A549 (cell line): ENCODE data around the gene LEKR1. TPM values are rescaled to one million over a fixed set of nuclear protein-coding genes. Genes with fewer than 3 reads are reported as not detected.

Experiments
- ATAC-seq, 2 experiments: fragments of 200-7000 bp in 1 of 2; fragments of >200 bp in 1 of 2; cut with Nextera tagmentation in 1 of 2; cut with Tn5 transposase in 1 of 2; 3 replicates each; pipeline versions ENCODE4 v1.8.0 to v1.9.1; 2018 to 2020; ENCODE audit warnings: mild to moderate bottlenecking in 1 of 2, moderate library complexity in 1 of 2
- CTCF ChIA-PET: fragments of 300-600 bp; sonication (Branson Sonifier 250); formaldehyde crosslinking; extraction: SDS; loops from one replicate; lab custom pipeline; 2021; ENCODE audit warnings: antibody characterized with exemption, inconsistent platforms; lab: Yijun Ruan, JAX
- POLR2A ChIA-PET: fragments of 350-600 bp; formaldehyde crosslinking; extraction: SDS; loops from one replicate; lab custom pipeline; 2021; ENCODE audit warnings: antibody characterized with exemption, inconsistent platforms; lab: Yijun Ruan, JAX
- DNase-seq, 2 experiments: peaks; one replicate each; pipeline versions ENCODE4 v3.0.0 to v3.0.0-alpha.2; 2011 to 2016; ENCODE audit warnings: low read depth in 1 of 2, low spot score in 1 of 2
- FAIRE-seq: peaks from 2 replicates; lab custom pipeline; 2011; peaks lifted over from hg19 to GRCh38; lab: Jason Lieb, UNC
- H3K27ac ChIP-seq, 2 experiments: fragments of >200 bp; sonication (Bioruptor Twin); formaldehyde crosslinking; 3 replicates each; pipeline ENCODE4 v1.5.1; 2016 to 2017
- H3K4me1 ChIP-seq: fragments of >200 bp; sonication (Bioruptor Twin); formaldehyde crosslinking; 3 replicates; pipeline ENCODE4 v1.6.1; 2016
- H3K4me2 ChIP-seq: fragments of >200 bp; sonication (Bioruptor Twin); formaldehyde crosslinking; 3 replicates; pipeline ENCODE4 v1.6.1; 2016
- H3K4me3 ChIP-seq: fragments of >200 bp; sonication (Bioruptor Twin); formaldehyde crosslinking; 3 replicates; pipeline ENCODE4 v1.5.1; 2016
- H3K9me3 ChIP-seq: fragments of >200 bp; sonication (Bioruptor Twin); formaldehyde crosslinking; 3 replicates; pipeline ENCODE4 v1.6.1; 2016
- CEBPB ChIP-seq, 2 experiments: fragments of >200 bp in 1 of 2; sonication (Bioruptor Twin) in 1 of 2; formaldehyde crosslinking in 1 of 2; IDR thresholded peaks; 2 replicates each; pipeline ENCODE4 v1.6.1; 2012 to 2016
- EHF ChIP-seq: fragments of 250-450 bp; sonication (Bioruptor Pico); IDR thresholded peaks from 2 replicates; pipeline ENCODE4 v1.5.0; 2020; ENCODE audit warnings: mild to moderate bottlenecking
- GATA3 ChIP-seq: IDR thresholded peaks from 2 replicates; pipeline ENCODE4 v1.6.1; 2012; ENCODE audit warnings: borderline replicate concordance
- HOXA7 ChIP-seq: fragments of 250-450 bp; sonication (Bioruptor Pico); IDR thresholded peaks from 2 replicates; pipeline ENCODE4 v1.5.0; 2020; ENCODE audit warnings: mild to moderate bottlenecking, moderate library complexity
- HOXB13 ChIP-seq: fragments of 250-450 bp; sonication (Bioruptor Pico); IDR thresholded peaks from 2 replicates; pipeline ENCODE4 v1.5.0; 2020; ENCODE audit warnings: low read depth, mild to moderate bottlenecking, moderate library complexity
- HOXB5 ChIP-seq: fragments of 250-450 bp; sonication (Bioruptor Pico); IDR thresholded peaks from 2 replicates; pipeline ENCODE4 v1.5.0; 2020; ENCODE audit warnings: mild to moderate bottlenecking, moderate library complexity
- JUN ChIP-seq, 2 experiments: fragments of >200 bp; sonication (Bioruptor Twin); formaldehyde crosslinking; IDR thresholded peaks; 2 replicates in 1 of 2; 3 replicates in 1 of 2; pipeline ENCODE4 v1.6.1; 2016 to 2017
- MAZ ChIP-seq: fragments of 150-350 bp; IDR thresholded peaks from 2 replicates; pipeline ENCODE4 v1.6.1; 2014; ENCODE audit warnings: antibody characterized with exemption, low read depth, low read length, borderline replicate concordance
- NPAS2 ChIP-seq: fragments of 250-450 bp; sonication (Bioruptor Pico); IDR thresholded peaks from 2 replicates; pipeline ENCODE4 v1.8.0; 2022; ENCODE audit warnings: mild to moderate bottlenecking, moderate library complexity, borderline replicate concordance
- POLR2AphosphoS2 ChIP-seq: conservative IDR thresholded peaks from 2 replicates; pipeline ENCODE4 v1.6.1; 2012; ENCODE audit warnings: low read length, improper control_type of control experiment, inconsistent platforms
- ZC3H11A ChIP-seq: fragments of 450-650 bp; IDR thresholded peaks from 2 replicates; pipeline ENCODE4 v1.6.1; 2014; ENCODE audit warnings: antibody characterized with exemption, mild to moderate bottlenecking
- ZFP36 ChIP-seq: fragments of 450-650 bp; IDR thresholded peaks from 2 replicates; pipeline ENCODE4 v1.6.1; 2014; ENCODE audit warnings: borderline replicate concordance; ENCODE audit not compliant: partially characterized antibody
- WGBS: methylation state at CpG from one replicate; pipeline ENCODE4 v1.1.6; 2017; ENCODE audit errors: missing lambda C conversion rate; 5-methylcytosine and 5-hydroxymethylcytosine counted together
- polyA plus RNA-seq, 4 experiments: library from polyadenylated mRNA; depleted of rRNA in 3 of 4; stranded (reverse); fragments of >200 nt; fragmentation: RNase III in 1 of 4; extraction: RNeasy Plus Mini Kit Qiagen cat#74134 plus additional on column Dnase treatment in 1 of 4; gene quantifications; 2 replicates in 3 of 4; 3 replicates in 1 of 4; pipeline ENCODE4 v1.2.3, GENCODE V29; 2011 to 2017
- TF ChIP-seq, protein P1 (sequence below): IDR thresholded peaks from 2 replicates; pipeline ENCODE4 v1.6.1; 2012
- TF ChIP-seq, protein P2 (sequence below): fragments of 450-650 bp; IDR thresholded peaks from 2 replicates; pipeline ENCODE4 v1.6.1; 2014; ENCODE audit warnings: antibody characterized with exemption
- TF ChIP-seq, protein P3 (sequence below): fragments of >200 bp; sonication (Bioruptor Twin); formaldehyde crosslinking; IDR thresholded peaks from 3 replicates; pipeline ENCODE4 v1.5.1; 2016
- TF ChIP-seq, protein P4 (sequence below): fragments of 200-600 bp; sonication (generic); IDR thresholded peaks from 2 replicates; pipeline ENCODE4 v1.6.1; 2016; ENCODE audit warnings: antibody characterized with exemption, mild to moderate bottlenecking, moderate library complexity

The LEKR1 gene
- polyA plus RNA-seq, 2 of the 4 experiments (the other 2 are of a cell fraction), result 1.3 to 1.4 TPM

DNA sequence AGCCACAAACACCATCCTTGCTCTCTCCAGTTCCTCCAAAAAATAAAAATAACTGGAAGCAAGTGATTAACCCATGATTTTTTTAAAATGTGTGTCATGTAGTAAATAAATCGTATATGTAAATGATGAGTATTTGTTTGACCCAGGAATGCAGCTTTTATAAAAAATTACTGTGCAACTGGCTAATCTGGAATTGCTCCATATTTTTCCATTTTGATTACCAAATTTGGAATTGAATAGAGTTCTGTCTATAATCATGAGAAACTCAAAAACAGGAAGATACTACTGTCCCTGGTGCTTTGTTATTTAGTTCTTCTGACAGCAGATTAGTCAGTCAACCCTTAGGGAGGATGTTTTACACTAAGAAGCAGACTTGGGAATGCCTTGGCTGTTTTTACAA lies 217.6 kb downstream of the LEKR1 start:
- Histone ChIP-seq H3K27ac (no peak overlapping the region), H3K4me2 (no peak overlapping the region), H3K4me1 (no peaks in the 10 kb centered on the region), H3K4me3 (no peak overlapping the region), H3K9me3 (no peaks in the 10 kb centered on the region)
- POLR2A ChIA-PET, result no interaction called here
- CTCF ChIA-PET, result no interaction called here
- FAIRE-seq, result no peak
- no peak for TF ChIP-seq EHF (CRISPR knock-in tag)
- TF ChIP-seq HOXA7 (CRISPR knock-in tag), result no peak
- TF ChIP-seq ZFP36, result no peak
- TF ChIP-seq, protein P1, sequence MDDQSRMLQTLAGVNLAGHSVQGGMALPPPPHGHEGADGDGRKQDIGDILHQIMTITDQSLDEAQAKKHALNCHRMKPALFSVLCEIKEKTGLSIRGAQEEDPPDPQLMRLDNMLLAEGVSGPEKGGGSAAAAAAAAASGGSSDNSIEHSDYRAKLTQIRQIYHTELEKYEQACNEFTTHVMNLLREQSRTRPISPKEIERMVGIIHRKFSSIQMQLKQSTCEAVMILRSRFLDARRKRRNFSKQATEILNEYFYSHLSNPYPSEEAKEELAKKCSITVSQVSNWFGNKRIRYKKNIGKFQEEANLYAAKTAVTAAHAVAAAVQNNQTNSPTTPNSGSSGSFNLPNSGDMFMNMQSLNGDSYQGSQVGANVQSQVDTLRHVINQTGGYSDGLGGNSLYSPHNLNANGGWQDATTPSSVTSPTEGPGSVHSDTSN, result no peak
- TF ChIP-seq, protein P2, sequence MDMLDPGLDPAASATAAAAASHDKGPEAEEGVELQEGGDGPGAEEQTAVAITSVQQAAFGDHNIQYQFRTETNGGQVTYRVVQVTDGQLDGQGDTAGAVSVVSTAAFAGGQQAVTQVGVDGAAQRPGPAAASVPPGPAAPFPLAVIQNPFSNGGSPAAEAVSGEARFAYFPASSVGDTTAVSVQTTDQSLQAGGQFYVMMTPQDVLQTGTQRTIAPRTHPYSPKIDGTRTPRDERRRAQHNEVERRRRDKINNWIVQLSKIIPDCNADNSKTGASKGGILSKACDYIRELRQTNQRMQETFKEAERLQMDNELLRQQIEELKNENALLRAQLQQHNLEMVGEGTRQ, result no peak
- no peak for TF ChIP-seq POLR2AphosphoS2
- no peak for TF ChIP-seq GATA3
- no peak for TF ChIP-seq CEBPB (IDR thresholded peaks at IDR 0.05)
- TF ChIP-seq NPAS2 (CRISPR knock-in tag), result no peak
- no peak for TF ChIP-seq HOXB5 (CRISPR knock-in tag)
- 54% methylated on average over 1 of the region's 1 CpG for WGBS
- no peak for ATAC-seq
- no peak for DNase-seq

DNA sequence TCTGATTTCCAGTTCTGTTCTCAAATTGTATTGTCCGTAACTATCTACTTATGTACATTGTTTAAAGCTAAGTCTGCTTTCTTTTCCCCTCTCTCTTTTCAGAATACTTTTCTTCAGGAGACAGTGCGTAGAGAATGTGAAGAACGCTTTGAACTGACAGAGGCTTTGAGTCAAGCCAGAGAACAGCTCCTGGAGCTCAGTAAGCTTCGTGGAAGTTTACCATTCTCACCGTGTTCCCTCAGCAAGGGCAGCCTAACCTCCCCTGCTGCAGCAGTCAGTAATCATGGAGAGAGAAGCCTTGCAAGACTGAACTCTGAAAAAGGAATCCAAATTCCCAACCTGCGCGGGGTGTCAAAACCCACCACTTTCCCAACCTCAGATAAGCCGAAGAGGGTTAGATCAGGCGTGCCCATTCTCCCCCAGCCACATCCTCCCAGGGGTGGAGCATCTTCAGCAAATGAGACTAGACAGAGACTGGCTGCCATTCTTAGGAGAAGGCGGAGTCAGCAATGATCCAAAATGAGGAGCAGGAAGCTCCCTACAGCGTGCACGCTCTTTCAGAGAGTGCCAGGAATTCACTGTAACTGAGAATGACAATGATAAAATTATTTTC lies 219.2 kb downstream of the LEKR1 start:
- 73% methylated on average over 12 of the region's 12 CpGs for WGBS

DNA sequence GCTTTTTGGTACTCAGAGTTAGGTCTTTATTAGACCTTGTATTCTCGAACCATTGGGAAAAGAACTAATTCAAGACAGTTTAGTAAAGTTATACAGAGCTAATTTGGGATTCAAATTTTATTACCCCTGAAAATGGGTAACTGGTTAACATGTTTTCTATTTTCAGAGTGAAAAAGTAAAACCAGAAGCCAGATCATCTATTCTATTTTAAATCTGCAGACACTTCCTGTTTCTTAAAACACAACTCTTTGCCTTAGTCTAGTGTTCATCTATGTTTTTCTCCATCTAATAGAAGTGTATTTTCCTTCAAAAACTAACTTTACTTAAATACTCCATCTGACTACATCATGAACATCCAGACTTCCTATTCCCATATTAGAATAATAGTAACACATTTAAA lies 220.4 kb downstream of the LEKR1 start:
- no peak overlapping the region for H3K4me2 ChIP-seq
- TF ChIP-seq, protein P3, sequence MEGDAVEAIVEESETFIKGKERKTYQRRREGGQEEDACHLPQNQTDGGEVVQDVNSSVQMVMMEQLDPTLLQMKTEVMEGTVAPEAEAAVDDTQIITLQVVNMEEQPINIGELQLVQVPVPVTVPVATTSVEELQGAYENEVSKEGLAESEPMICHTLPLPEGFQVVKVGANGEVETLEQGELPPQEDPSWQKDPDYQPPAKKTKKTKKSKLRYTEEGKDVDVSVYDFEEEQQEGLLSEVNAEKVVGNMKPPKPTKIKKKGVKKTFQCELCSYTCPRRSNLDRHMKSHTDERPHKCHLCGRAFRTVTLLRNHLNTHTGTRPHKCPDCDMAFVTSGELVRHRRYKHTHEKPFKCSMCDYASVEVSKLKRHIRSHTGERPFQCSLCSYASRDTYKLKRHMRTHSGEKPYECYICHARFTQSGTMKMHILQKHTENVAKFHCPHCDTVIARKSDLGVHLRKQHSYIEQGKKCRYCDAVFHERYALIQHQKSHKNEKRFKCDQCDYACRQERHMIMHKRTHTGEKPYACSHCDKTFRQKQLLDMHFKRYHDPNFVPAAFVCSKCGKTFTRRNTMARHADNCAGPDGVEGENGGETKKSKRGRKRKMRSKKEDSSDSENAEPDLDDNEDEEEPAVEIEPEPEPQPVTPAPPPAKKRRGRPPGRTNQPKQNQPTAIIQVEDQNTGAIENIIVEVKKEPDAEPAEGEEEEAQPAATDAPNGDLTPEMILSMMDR, result no peak
- no peak for TF ChIP-seq HOXB5 (CRISPR knock-in tag)
- TF ChIP-seq HOXB13 (CRISPR knock-in tag), result no peak
- TF ChIP-seq, protein P4, sequence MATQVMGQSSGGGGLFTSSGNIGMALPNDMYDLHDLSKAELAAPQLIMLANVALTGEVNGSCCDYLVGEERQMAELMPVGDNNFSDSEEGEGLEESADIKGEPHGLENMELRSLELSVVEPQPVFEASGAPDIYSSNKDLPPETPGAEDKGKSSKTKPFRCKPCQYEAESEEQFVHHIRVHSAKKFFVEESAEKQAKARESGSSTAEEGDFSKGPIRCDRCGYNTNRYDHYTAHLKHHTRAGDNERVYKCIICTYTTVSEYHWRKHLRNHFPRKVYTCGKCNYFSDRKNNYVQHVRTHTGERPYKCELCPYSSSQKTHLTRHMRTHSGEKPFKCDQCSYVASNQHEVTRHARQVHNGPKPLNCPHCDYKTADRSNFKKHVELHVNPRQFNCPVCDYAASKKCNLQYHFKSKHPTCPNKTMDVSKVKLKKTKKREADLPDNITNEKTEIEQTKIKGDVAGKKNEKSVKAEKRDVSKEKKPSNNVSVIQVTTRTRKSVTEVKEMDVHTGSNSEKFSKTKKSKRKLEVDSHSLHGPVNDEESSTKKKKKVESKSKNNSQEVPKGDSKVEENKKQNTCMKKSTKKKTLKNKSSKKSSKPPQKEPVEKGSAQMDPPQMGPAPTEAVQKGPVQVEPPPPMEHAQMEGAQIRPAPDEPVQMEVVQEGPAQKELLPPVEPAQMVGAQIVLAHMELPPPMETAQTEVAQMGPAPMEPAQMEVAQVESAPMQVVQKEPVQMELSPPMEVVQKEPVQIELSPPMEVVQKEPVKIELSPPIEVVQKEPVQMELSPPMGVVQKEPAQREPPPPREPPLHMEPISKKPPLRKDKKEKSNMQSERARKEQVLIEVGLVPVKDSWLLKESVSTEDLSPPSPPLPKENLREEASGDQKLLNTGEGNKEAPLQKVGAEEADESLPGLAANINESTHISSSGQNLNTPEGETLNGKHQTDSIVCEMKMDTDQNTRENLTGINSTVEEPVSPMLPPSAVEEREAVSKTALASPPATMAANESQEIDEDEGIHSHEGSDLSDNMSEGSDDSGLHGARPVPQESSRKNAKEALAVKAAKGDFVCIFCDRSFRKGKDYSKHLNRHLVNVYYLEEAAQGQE, result no peak
- TF ChIP-seq JUN (IDR thresholded peaks at IDR 0.05), result no peak
- no peak for TF ChIP-seq MAZ
- H3K9me3 ChIP-seq, result no peaks in the 10 kb centered on the region
- DNase-seq (no peak), FAIRE-seq (no peak), ATAC-seq (no peak)
- ChIA-PET POLR2A (no interaction called here), CTCF (no interaction called here)
- no peak overlapping the region for H3K4me3 ChIP-seq
- H3K4me1 ChIP-seq, result no peaks in the 10 kb centered on the region
- no peak overlapping the region for H3K27ac ChIP-seq
- 25% methylated on average over 1 of the region's 1 CpG for WGBS

More for the DNA sequence above, 219.2 kb downstream of the LEKR1 start:
- H3K9me3 ChIP-seq, result no peaks in the 10 kb centered on the region
- no peak for DNase-seq
- H3K4me1 ChIP-seq, result no peaks in the 10 kb centered on the region
- ChIA-PET POLR2A (no interaction called here), CTCF (no interaction called here)
- H3K4me3 ChIP-seq, result no peak overlapping the region
- TF ChIP-seq ZC3H11A, result no peak
- H3K27ac ChIP-seq, result no peak overlapping the region
- FAIRE-seq, result no peak
- 0 out of 6 replicates have a peak, but pooled peaks of 1 of the 2 experiments have one; percentile 38 for ATAC-seq
- H3K4me2 ChIP-seq, result no peak overlapping the region
